Testis (tissue), 2 donors: ENCODE data around the gene PLCB1.

Experiments
- CTCF ChIP-seq, 3 experiments: fragments of 450-650 bp in 2 of 3; fragments of 200-600 bp in 1 of 3; sonication (generic) in 1 of 3; IDR thresholded peaks; one replicate each; pipeline ENCODE4 v1.5.1; 2016 to 2019; ENCODE audit warnings: antibody characterized with exemption in 3 of 3, mild to moderate bottlenecking in 2 of 3, moderate library complexity in 1 of 3
- POLR2A ChIP-seq: fragments of 450-650 bp; IDR thresholded peaks from one replicate; pipeline ENCODE4 v1.6.1; 2017; ENCODE audit warnings: antibody characterized with exemption, mild to moderate bottlenecking, moderate library complexity

GRCh38 chr20:8353512-8353911 is 221.4 kb downstream of the PLCB1 start:
- TF ChIP-seq CTCF (IDR thresholded peaks at IDR 0.05) (no peak), POLR2A (no peak)
